Kidney (tissue), 14 donors: ENCODE data around the gene PBOV1. TPM values are rescaled to one million over a fixed set of nuclear protein-coding genes. Genes with fewer than 3 reads are reported as not detected.

Experiments used
- DNase-seq, 5 donors: peaks; one replicate each; pipeline ENCODE4 v3.0.0-alpha.2; 2013 to 2020
- FAIRE-seq: peaks from 2 replicates; lab custom pipeline; 2012; peaks lifted over from hg19 to GRCh38; lab: Jason Lieb, UNC
- H3K27ac ChIP-seq, 2 donors: one replicate each; pipeline ENCODE4 v1.7.0; 2013; ENCODE audit warnings: low read depth in 2 of 2, low read length in 2 of 2, inconsistent platforms in 1 of 2
- H3K27me3 ChIP-seq: one replicate; pipeline ENCODE4 v1.7.1; 2013; ENCODE audit warnings: low read length, inconsistent platforms; ENCODE audit not compliant: control insufficient read depth, insufficient read depth
- H3K36me3 ChIP-seq, 3 donors: one replicate each; pipeline versions ENCODE4 v1.7.0 to v1.7.1; 2013; ENCODE audit warnings: low read length in 3 of 3, control low read depth in 1 of 3, inconsistent platforms in 1 of 3; ENCODE audit not compliant: insufficient read depth in 3 of 3, control insufficient read depth in 2 of 3
- H3K4me1 ChIP-seq, 3 donors: one replicate each; pipeline versions ENCODE4 v1.7.0 to v1.7.1; 2013; ENCODE audit warnings: low read length in 3 of 3, inconsistent platforms in 1 of 3, low read depth in 1 of 3; ENCODE audit not compliant: control insufficient read depth in 2 of 3, insufficient read depth in 2 of 3
- H3K4me3 ChIP-seq, 3 donors: one replicate each; pipeline versions ENCODE4 v1.7.0 to v1.8.1; 2013; ENCODE audit warnings: low read length in 3 of 3, control low read depth in 1 of 3, inconsistent platforms in 1 of 3
- H3K9ac ChIP-seq, 3 donors: one replicate each; pipeline versions ENCODE4 v1.7.0 to v1.7.1; 2013; ENCODE audit warnings: low read length in 3 of 3, control low read depth in 1 of 3, inconsistent platforms in 1 of 3
- H3K9me3 ChIP-seq, 3 donors: one replicate each; pipeline versions ENCODE4 v1.7.0 to v1.7.1; 2013; ENCODE audit warnings: low read length in 3 of 3, control low read depth in 1 of 3, inconsistent platforms in 1 of 3; ENCODE audit not compliant: control insufficient read depth in 2 of 3, insufficient read depth in 1 of 3
- CTCF ChIP-seq: IDR thresholded peaks from 3 replicates; pipeline ENCODE4 v1.5.1; 2012; ENCODE audit warnings: mild to moderate bottlenecking, moderate library complexity, borderline replicate concordance; ENCODE audit not compliant: insufficient read depth; ENCODE audit errors: extremely low read depth
- intact Hi-C: fragments of 100-400 bp; cut with DNase I; formaldehyde crosslinking; loops from one replicate; pipeline ENCODE4 v1.11.1; 2022
- polyA plus RNA-seq: library from polyadenylated mRNA; stranded (reverse); fragments of 350-450 nt; fragmentation: Illumina TruSeq; extraction: RNeasy Lipid Tissue Mini Kit (QIAGEN cat#74804); gene quantifications from one replicate; pipeline ENCODE4 v1.2.3, GENCODE V29; 2014; ENCODE audit warnings: low read depth, low replicate concordance; ENCODE audit not compliant: insufficient read depth
- total RNA-seq: library from RNA; stranded (reverse); fragmentation: NEBNext Ultra II Directional; extraction: Animal tissue kit (Norgen Biotek cat#: 25700); gene quantifications from one replicate; pipeline ENCODE4 v1.2.1, GENCODE V29; 2021
- donor health status: control.
- donor health status: control.
- donor health status: control.
- donor health status: control.
- donor health status: control.
- donor health status: DM: yes; HTN: yes; CAD: no.
- donor health status: Normal renal cell carcinoma (clear cell type).

The PBOV1 gene
- total and polyA plus RNA-seq, 2 donors from 2014 or later = not detected

GRCh38 chr6:138187156-138187555, 31.1 kb downstream of the PBOV1 start:
- H3K4me1 ChIP-seq = no peaks in the 10 kb centered on the region
- no peaks in the 10 kb centered on the region for H3K9me3 ChIP-seq
- H3K9ac ChIP-seq = no peak overlapping the region
- H3K27me3 ChIP-seq = no peaks in the 10 kb centered on the region
- intact Hi-C loops = no loop called here
- TF ChIP-seq CTCF = no peak
- FAIRE-seq (no peak), DNase-seq (no peak)
- no peaks in the 10 kb centered on the region for H3K36me3 ChIP-seq
- H3K27ac ChIP-seq = no peak overlapping the region
- H3K4me3 ChIP-seq = no peak overlapping the region

GRCh38 chr6:138184230-138184629, 34.1 kb downstream of the PBOV1 start:
- no peak for DNase-seq
- Histone ChIP-seq H3K4me1 (no peaks in the 10 kb centered on the region), H3K27ac (no peak overlapping the region), H3K9ac (no peak overlapping the region), H3K27me3 (no peaks in the 10 kb centered on the region), H3K4me3 (no peak overlapping the region), H3K36me3 (no peaks in the 10 kb centered on the region), H3K9me3 (no peaks in the 10 kb centered on the region)
- no peak for FAIRE-seq
- no peak for TF ChIP-seq CTCF
- intact Hi-C loops = no loop called here

GRCh38 chr6:138183790-138184134, 34.5 kb downstream of the PBOV1 start:
- Histone ChIP-seq H3K4me3 (no peak overlapping the region), H3K9me3 (no peaks in the 10 kb centered on the region), H3K9ac (no peak overlapping the region), H3K27me3 (no peaks in the 10 kb centered on the region), H3K4me1 (no peaks in the 10 kb centered on the region), H3K27ac (no peak overlapping the region), H3K36me3 (no peaks in the 10 kb centered on the region)
- intact Hi-C loops = no loop called here
- TF ChIP-seq CTCF = no peak
- FAIRE-seq (no peak), DNase-seq (no peak)
